Pancreas (tissue), 10 donors: Measurements from ENCODE around the gene NRP2. TPM values are rescaled to one million over a fixed set of nuclear protein-coding genes. Genes with fewer than 3 reads are reported as not detected.

Source experiments
- ATAC-seq, 4 donors: fragments of 200-7000 bp; cut with Tn5 transposase; one replicate each; pipeline versions ENCODE4 v1.8.0 to v1.9.1; 2020; ENCODE audit warnings: mild to moderate bottlenecking in 4 of 4, moderate library complexity in 4 of 4
- DNase-seq, 6 donors: peaks; one replicate each; pipeline ENCODE4 v3.0.0-alpha.2; 2020
- FAIRE-seq: peaks from 2 replicates; lab custom pipeline; 2012; peaks lifted over from hg19 to GRCh38; lab: Jason Lieb, UNC
- H3K27ac ChIP-seq, 4 donors: fragments of 200-600 bp; sonication (generic); 1 replicate in 3 of 4; 2 replicates in 1 of 4; pipeline versions ENCODE4 v1.5.0 to v1.8.0; 2020
- H3K27me3 ChIP-seq, 4 donors: fragments of 200-600 bp; one replicate each; pipeline ENCODE4 v1.8.0; 2021
- H3K36me3 ChIP-seq, 3 donors: fragments of 200-600 bp; sonication (generic) in 1 of 3; one replicate each; pipeline versions ENCODE4 v1.5.0 to v1.8.0; 2020 to 2021
- H3K4me1 ChIP-seq, 3 donors: fragments of 200-600 bp; one replicate each; pipeline ENCODE4 v1.8.0; 2021
- H3K4me3 ChIP-seq, 4 donors: fragments of 200-600 bp; sonication (generic) in 2 of 4; one replicate each; pipeline versions ENCODE4 v1.5.0 to v1.8.0; 2020 to 2021
- H3K9me3 ChIP-seq, 4 donors: fragments of 200-600 bp; one replicate each; pipeline ENCODE4 v1.8.0; 2021
- CTCF ChIP-seq, 4 donors: fragments of 200-600 bp; sonication (generic) in 3 of 4; IDR thresholded peaks; one replicate each; pipeline versions ENCODE4 v1.5.0 to v1.8.0; 2021; ENCODE audit warnings: antibody characterized with exemption in 4 of 4
- WGBS, 2 donors: extraction: QIAGEN DNeasy Blood & Tissue Kit; methylation state at CpG; one replicate each; pipeline ENCODE4 v1.1.7; 2013; 5-methylcytosine and 5-hydroxymethylcytosine counted together
- intact Hi-C, 3 donors: fragments of 100-400 bp; cut with DNase I; formaldehyde crosslinking; loops; one replicate each; pipeline versions ENCODE4 v1.11.1 to v1.14.2; 2022
- polyA plus RNA-seq, 2 donors: library from polyadenylated mRNA; stranded (reverse); fragments of 200-250 nt; gene quantifications; one replicate each; pipeline ENCODE4 v1.2.3, GENCODE V29; 2013
- total RNA-seq, 6 donors: library from RNA; stranded (reverse); fragmentation: NEBNext Ultra II Directional in 4 of 6; extraction: Animal tissue kit (Norgen Biotek cat#: 25700) in 4 of 6; gene quantifications; one replicate each; pipeline versions ENCODE4 v1.2.1 to v1.2.4, GENCODE V29; 2021 to 2023
- donor health status: healthy with polysubstance abuse.
- donor health status: DM: no; HTN: no; CAD: no; lungs with moderate emphysema.
- donor health status: DM: no; HTN: no; CAD: no.
- donor health status: control.
- donor health status: control.
- donor health status: Bipolar disorder and iron deficiency.
- donor health status: DM: yes; HTN: yes; CAD: no.
- donor health status: DM: no; HTN: no; CAD: no.
- donor health status: DM: no; HTN: no; CAD: no.
- donor health status: DM: yes; HTN: yes; CAD: no.

The NRP2 gene
- total and polyA plus RNA-seq, 8 donors = 0.65 to 11.0 (median 1.6) TPM

GRCh38 chr2:205708231-205708631 is 25.9 kb downstream of the NRP2 start:
- ATAC-seq (no peak), DNase-seq (no peak), FAIRE-seq (no peak)
- WGBS, 2 donors = 82 to 86% methylated on average over 11 of the region's 11 CpGs
- no peaks in the 10 kb centered on the region for H3K27me3 ChIP-seq
- no peaks in the 10 kb centered on the region for H3K36me3 ChIP-seq
- H3K9me3 ChIP-seq = no peaks in the 10 kb centered on the region
- intact Hi-C loops = no loop called here
- peak overlapping the region in 2 of 4 donors; percentile 22 to 50 for H3K27ac ChIP-seq
- no peak overlapping the region for H3K4me3 ChIP-seq
- H3K4me1 ChIP-seq = no peaks in the 10 kb centered on the region
- TF ChIP-seq CTCF (IDR thresholded peaks at IDR 0.05) = no peak

GRCh38 chr2:205709319-205709718 is 27.0 kb downstream of the NRP2 start:
- FAIRE-seq = no peak
- no peaks in the 10 kb centered on the region for H3K9me3 ChIP-seq
- no peaks in the 10 kb centered on the region for H3K27me3 ChIP-seq
- no peak overlapping the region for H3K27ac ChIP-seq
- no peak overlapping the region for H3K4me3 ChIP-seq
- intact Hi-C loops = no loop called here
- 44 to 49% methylated on average over 4 of the region's 4 CpGs for WGBS, 2 donors
- H3K36me3 ChIP-seq = no peaks in the 10 kb centered on the region
- H3K4me1 ChIP-seq = no peaks in the 10 kb centered on the region
- TF ChIP-seq CTCF (IDR thresholded peaks at IDR 0.05) = no peak
- peak; percentile 61 to 82 (median 74) for ATAC-seq
- peak in 1 of 6 donors; percentile 41 for DNase-seq

- Histone ChIP-seq H3K36me3 (no peaks in the 10 kb centered on the region), H3K4me3 (no peak overlapping the region), H3K27me3 (no peaks in the 10 kb centered on the region), H3K27ac (no peak overlapping the region), H3K9me3 (no peaks in the 10 kb centered on the region), H3K4me1 (no peaks in the 10 kb centered on the region)
- ATAC-seq (peak in 1 of 4 donors; percentile 23), DNase-seq (no peak), FAIRE-seq (no peak)
- intact Hi-C loops = no loop called here
- TF ChIP-seq CTCF (IDR thresholded peaks at IDR 0.05) = no peak
- 63 to 94% methylated on average over 1 of the region's 1 CpG for WGBS, 2 donors
These were observed 30.2 kb downstream of the NRP2 start for GRCh38 chr2:205712508-205712907.

- H3K4me3 ChIP-seq = no peak overlapping the region
- DNase-seq (no peak), ATAC-seq (no peak), FAIRE-seq (no peak)
- 3 to 13% methylated on average over 1 of the region's 1 CpG for WGBS, 2 donors
- H3K36me3 ChIP-seq = no peaks in the 10 kb centered on the region
- no peak overlapping the region for H3K27ac ChIP-seq
- no peaks in the 10 kb centered on the region for H3K9me3 ChIP-seq
- H3K27me3 ChIP-seq = no peaks in the 10 kb centered on the region
- no peaks in the 10 kb centered on the region for H3K4me1 ChIP-seq
- TF ChIP-seq CTCF (IDR thresholded peaks at IDR 0.05) = no peak
- intact Hi-C loops = no loop called here
These were observed 30.8 kb downstream of the NRP2 start for GRCh38 chr2:205713086-205713485.

GRCh38 chr2:205714058-205714776 is 31.9 kb downstream of the NRP2 start:
- H3K4me1 ChIP-seq = no peaks in the 10 kb centered on the region
- H3K9me3 ChIP-seq = no peaks in the 10 kb centered on the region
- H3K36me3 ChIP-seq = no peaks in the 10 kb centered on the region
- FAIRE-seq (no peak), ATAC-seq (peak in 2 of 4 donors; percentile 49 to 68), DNase-seq (no peak)
- TF ChIP-seq CTCF (IDR thresholded peaks at IDR 0.05) = no peak
- intact Hi-C loops = no loop called here
- peak overlapping the region in 2 of 4 donors; percentile 30 to 37 for H3K27ac ChIP-seq
- H3K27me3 ChIP-seq = no peaks in the 10 kb centered on the region
- H3K4me3 ChIP-seq = no peak overlapping the region
- 81 to 84% methylated on average over 5 of the region's 5 CpGs for WGBS, 2 donors
